ENCODE data around the gene EYA2. TPM values are rescaled to one million over a fixed set of nuclear protein-coding genes. Genes with fewer than 3 reads are reported as not detected.

EYA2 gene
- polyA plus RNA-seq, 3 donors, result 0.04 to 0.16 TPM; not detected in 1

GRCh38 chr20:46935394-46936017 lies 40.9 kb downstream of the EYA2 start:
- no peak overlapping the region for H3K4me3 Mint-ChIP-seq
- no peak overlapping the region for H3K27ac ChIP-seq (ENCODE audit: low read depth in 1 of 2, low read length in 2 of 2)
- H3K9ac ChIP-seq (ENCODE audit: insufficient read depth, low read length, poor library complexity, severe bottlenecking), result no peak overlapping the region
- no peak for TF ChIP-seq CTCF (IDR thresholded peaks at IDR 0.05)
- H3K27ac Mint-ChIP-seq, result no peak overlapping the region
- no peak for DNase-seq
- H3K4me1 ChIP-seq (ENCODE audit: control insufficient read depth in 1 of 2, insufficient read depth in 2 of 2, low read length in 2 of 2), result no peaks in the 10 kb centered on the region
- H3K27me3 ChIP-seq (ENCODE audit: control insufficient read depth in 2 of 2, insufficient read depth in 2 of 2, low read length in 2 of 2), result no peaks in the 10 kb centered on the region
- no peak overlapping the region for H3K4me2 ChIP-seq (replicated peaks; ENCODE audit: extremely low read depth, low read length, poor library complexity, severe bottlenecking)
- peaks cover 0 to 3% (median 0%) of the 10 kb centered on the region in 7 donors for H3K9me3 Mint-ChIP-seq
- H3K4me3 ChIP-seq (replicated peaks in 1 of 3; ENCODE audit: low read depth in 2 of 3, low read length in 3 of 3), result no peak overlapping the region
- no peaks in the 10 kb centered on the region for H4K20me1 ChIP-seq (ENCODE audit: insufficient read depth, low read length)
- H3K9me3 ChIP-seq (replicated peaks in 1 of 2; ENCODE audit: control insufficient read depth in 1 of 2, insufficient read depth in 1 of 2, low read length in 2 of 2), result no peaks in the 10 kb centered on the region
- intact Hi-C loops (cut with micrococcal nuclease), result no loop called here
- no peaks in the 10 kb centered on the region for H3K36me3 Mint-ChIP-seq
- H3K36me3 ChIP-seq (replicated peaks in 1 of 2; ENCODE audit: control insufficient read depth in 1 of 2, insufficient read depth in 2 of 2, low read length in 2 of 2), result no peaks in the 10 kb centered on the region
- H2AFZ ChIP-seq (ENCODE audit: insufficient read depth, low read depth, low read length, poor library complexity, severe bottlenecking), result no peak overlapping the region
- peaks cover 4 to 7% (median 4%) of the 10 kb centered on the region in 3 donors for H3K27me3 Mint-ChIP-seq (ENCODE audit: low read depth in 3 of 3)
- H3K79me2 ChIP-seq (ENCODE audit: insufficient read depth, low read length), result no peaks in the 10 kb centered on the region
- H3K4me1 Mint-ChIP-seq, result no peaks in the 10 kb centered on the region
- 100% methylated on average over 2 of the region's 9 CpGs for WGBS (ENCODE audit: insufficient coverage)

- H3K4me2 ChIP-seq (replicated peaks; ENCODE audit: extremely low read depth, low read length, poor library complexity, severe bottlenecking), result no peak overlapping the region
- intact Hi-C loops (cut with micrococcal nuclease), result no loop called here
- no peak overlapping the region for H2AFZ ChIP-seq (ENCODE audit: insufficient read depth, low read depth, low read length, poor library complexity, severe bottlenecking)
- no peak for DNase-seq
- no peak overlapping the region for H3K27ac Mint-ChIP-seq
- H3K9me3 Mint-ChIP-seq, result peaks cover 0 to 3% (median 0%) of the 10 kb centered on the region in 7 donors
- H3K4me1 Mint-ChIP-seq, result no peaks in the 10 kb centered on the region
- no peaks in the 10 kb centered on the region for H3K27me3 ChIP-seq (ENCODE audit: control insufficient read depth in 2 of 2, insufficient read depth in 2 of 2, low read length in 2 of 2)
- peaks cover 2 to 7% (median 3%) of the 10 kb centered on the region in 3 donors for H3K27me3 Mint-ChIP-seq (ENCODE audit: low read depth in 3 of 3)
- no peaks in the 10 kb centered on the region for H3K36me3 ChIP-seq (replicated peaks in 1 of 2; ENCODE audit: control insufficient read depth in 1 of 2, insufficient read depth in 2 of 2, low read length in 2 of 2)
- no peaks in the 10 kb centered on the region for H3K79me2 ChIP-seq (ENCODE audit: insufficient read depth, low read length)
- H3K4me3 ChIP-seq (replicated peaks in 1 of 3; ENCODE audit: low read depth in 2 of 3, low read length in 3 of 3), result no peak overlapping the region
- no peak for TF ChIP-seq CTCF (IDR thresholded peaks at IDR 0.05)
- no peaks in the 10 kb centered on the region for H3K36me3 Mint-ChIP-seq
- no peaks in the 10 kb centered on the region for H3K9me3 ChIP-seq (replicated peaks in 1 of 2; ENCODE audit: control insufficient read depth in 1 of 2, insufficient read depth in 1 of 2, low read length in 2 of 2)
- no peak overlapping the region for H3K27ac ChIP-seq (ENCODE audit: low read depth in 1 of 2, low read length in 2 of 2)
- no peaks in the 10 kb centered on the region for H3K4me1 ChIP-seq (ENCODE audit: control insufficient read depth in 1 of 2, insufficient read depth in 2 of 2, low read length in 2 of 2)
- H4K20me1 ChIP-seq (ENCODE audit: insufficient read depth, low read length), result no peaks in the 10 kb centered on the region
- H3K9ac ChIP-seq (ENCODE audit: insufficient read depth, low read length, poor library complexity, severe bottlenecking), result no peak overlapping the region
- WGBS (ENCODE audit: insufficient coverage), result 93% methylated on average over 12 of the region's 18 CpGs
- H3K4me3 Mint-ChIP-seq, result no peak overlapping the region
Observed at GRCh38 chr20:46936415-46937156, 41.9 kb downstream of the EYA2 start.

Data from CD14-positive monocyte (primary cell).